Measurements from ENCODE around the gene CLIC6. TPM values are rescaled to one million over a fixed set of nuclear protein-coding genes. Genes with fewer than 3 reads are reported as not detected.

Gene CLIC6
- total RNA-seq, 1 experiment from 2014 or later = not detected

- peaks cover 9% of the 10 kb centered on the region for H3K9me3 Mint-ChIP-seq (ENCODE audit: unreplicated experiment)
These were observed 22.7 kb downstream of the CLIC6 start for GRCh38 chr21:34691390-34692032.

GRCh38 chr21:34692458-34693020, 23.7 kb downstream of the CLIC6 start:
- Mint-ChIP-seq H3K36me3 (ENCODE audit: insufficient read depth, unreplicated experiment) (no peaks in the 10 kb centered on the region), H3K27ac (ENCODE audit: unreplicated experiment) (no peak overlapping the region), H3K27me3 (ENCODE audit: insufficient read depth, unreplicated experiment) (no peaks in the 10 kb centered on the region), H3K9me3 (ENCODE audit: unreplicated experiment) (peaks cover 9% of the 10 kb centered on the region), H3K4me1 (ENCODE audit: low read depth, unreplicated experiment) (peaks cover 8% of the 10 kb centered on the region), H3K4me3 (ENCODE audit: unreplicated experiment) (no peak overlapping the region)
- H3K4me3 ChIP-seq (ENCODE audit: low read depth, low read length) = no peak overlapping the region
- 0 out of 2 replicates have a peak, but pooled peaks cover 13% of the 10 kb centered on the region for H3K4me1 ChIP-seq
- DNase-seq = no peak
- ChIA-PET POLR2A (no interaction called here), CTCF (interaction anchor here (0.6 to 1.2 kb wide), 3 partner anchors 9 to 53 kb away, joined by 3 to 5 read pairs (median 5); no protein-coding TSS in a partner anchor)
- TF ChIP-seq CTCF (IDR thresholded peaks at IDR 0.05; ENCODE audit: insufficient read depth in 1 of 2, low read depth in 1 of 2, low read length in 1 of 2, severe bottlenecking in 1 of 2, unreplicated experiment in 1 of 2) = no peak
- no peaks in the 10 kb centered on the region for H3K27me3 ChIP-seq (replicated peaks; ENCODE audit: control insufficient read depth, insufficient read depth, low read length)
- H3K36me3 ChIP-seq (ENCODE audit: control insufficient read depth, insufficient read depth, low read length) = no peaks in the 10 kb centered on the region
- no peaks in the 10 kb centered on the region for H3K9me3 ChIP-seq
- intact Hi-C loops (cut with micrococcal nuclease; ENCODE audit: unreplicated experiment) = no loop called here
- BruUV-seq (replicated peaks) = no TSS peak

More at GRCh38 chr21:34691390-34692032, 22.7 kb downstream of the CLIC6 start:
- no peak for DNase-seq
- no peaks in the 10 kb centered on the region for H3K36me3 Mint-ChIP-seq (ENCODE audit: insufficient read depth, unreplicated experiment)
- ChIA-PET POLR2A (no interaction called here), CTCF (no interaction called here)
- H3K4me3 Mint-ChIP-seq (ENCODE audit: unreplicated experiment) = no peak overlapping the region
- H3K9me3 ChIP-seq = no peaks in the 10 kb centered on the region
- H3K27me3 Mint-ChIP-seq (ENCODE audit: insufficient read depth, unreplicated experiment) = no peaks in the 10 kb centered on the region
- H3K4me3 ChIP-seq (ENCODE audit: low read depth, low read length) = no peak overlapping the region
- peaks cover 8% of the 10 kb centered on the region for H3K4me1 Mint-ChIP-seq (ENCODE audit: low read depth, unreplicated experiment)
- 0 out of 2 replicates have a peak, but pooled peaks cover 13% of the 10 kb centered on the region for H3K4me1 ChIP-seq
- TF ChIP-seq CTCF (IDR thresholded peaks at IDR 0.05; ENCODE audit: insufficient read depth in 1 of 2, low read depth in 1 of 2, low read length in 1 of 2, severe bottlenecking in 1 of 2, unreplicated experiment in 1 of 2) = no peak
- H3K36me3 ChIP-seq (ENCODE audit: control insufficient read depth, insufficient read depth, low read length) = no peaks in the 10 kb centered on the region
- no peaks in the 10 kb centered on the region for H3K27me3 ChIP-seq (replicated peaks; ENCODE audit: control insufficient read depth, insufficient read depth, low read length)
- no peak overlapping the region for H3K27ac Mint-ChIP-seq (ENCODE audit: unreplicated experiment)
- no TSS peak for BruUV-seq (replicated peaks)
- intact Hi-C loops (cut with micrococcal nuclease; ENCODE audit: unreplicated experiment) = no loop called here

- no peaks in the 10 kb centered on the region for H3K36me3 ChIP-seq (ENCODE audit: control insufficient read depth, insufficient read depth, low read length)
- H3K9me3 ChIP-seq = no peaks in the 10 kb centered on the region
- H3K4me1 ChIP-seq = 0 out of 2 replicates have a peak, but pooled peaks cover 13% of the 10 kb centered on the region
- H3K27me3 ChIP-seq (replicated peaks; ENCODE audit: control insufficient read depth, insufficient read depth, low read length) = no peaks in the 10 kb centered on the region
- H3K27ac Mint-ChIP-seq (ENCODE audit: unreplicated experiment) = no peak overlapping the region
- intact Hi-C loops (cut with micrococcal nuclease; ENCODE audit: unreplicated experiment) = no loop called here
- H3K4me1 Mint-ChIP-seq (ENCODE audit: low read depth, unreplicated experiment) = peaks cover 12% of the 10 kb centered on the region
- DNase-seq = peak in 1 of 2 experiments; percentile 51
- no TSS peak for BruUV-seq (replicated peaks)
- ChIA-PET CTCF (interaction anchor here (0.6 to 1.2 kb wide), 3 partner anchors 38 to 52 kb away, joined by 3 to 5 read pairs (median 5); no protein-coding TSS in a partner anchor), POLR2A (no interaction called here)
- H3K27me3 Mint-ChIP-seq (ENCODE audit: insufficient read depth, unreplicated experiment) = no peaks in the 10 kb centered on the region
- H3K9me3 Mint-ChIP-seq (ENCODE audit: unreplicated experiment) = peaks cover 9% of the 10 kb centered on the region
- TF ChIP-seq CTCF (IDR thresholded peaks at IDR 0.05; ENCODE audit: insufficient read depth in 1 of 2, low read depth in 1 of 2, low read length in 1 of 2, severe bottlenecking in 1 of 2, unreplicated experiment in 1 of 2) = peak; percentile 45 to 83
- H3K4me3 ChIP-seq (ENCODE audit: low read depth, low read length) = no peak overlapping the region
- H3K4me3 Mint-ChIP-seq (ENCODE audit: unreplicated experiment) = no peak overlapping the region
- H3K36me3 Mint-ChIP-seq (ENCODE audit: insufficient read depth, unreplicated experiment) = no peaks in the 10 kb centered on the region
These were observed 24.5 kb downstream of the CLIC6 start for GRCh38 chr21:34693192-34693810.

All from Caco-2 (cell line).